HG03175 (cell line): ENCODE data around the gene UBXN10.

ENCODE experiments used
- ATAC-seq: cut with Tn5 transposase; IDR thresholded peaks from one replicate; pipeline ENCODE4 v1.9.1; 2021; ENCODE audit warnings: mild to moderate bottlenecking, moderate library complexity; ENCODE audit not compliant: unreplicated experiment

Gene UBXN10

GRCh38 chr1:20233394-20233793 lies 47.5 kb downstream of the UBXN10 start:
- ATAC-seq, result no peak

GRCh38 chr1:20233866-20234265 lies 48.0 kb downstream of the UBXN10 start:
- no peak for ATAC-seq

- no peak for ATAC-seq
Observed at GRCh38 chr1:20234788-20235535, 49.1 kb downstream of the UBXN10 start.

- ATAC-seq, result no peak
Observed at GRCh38 chr1:20237646-20238045, 51.8 kb downstream of the UBXN10 start.

GRCh38 chr1:20240012-20240411 lies 54.1 kb downstream of the UBXN10 start:
- no peak for ATAC-seq

- ATAC-seq, result no peak
Observed at GRCh38 chr1:20242890-20243479, 57.1 kb downstream of the UBXN10 start.
